CD4-positive, alpha-beta T cell treated with Interferon alpha-2 for 1 hour (primary cell): ENCODE results near the gene GPR183.

Source experiments
- DNase-seq, 2 donors: peaks; one replicate each; pipeline ENCODE4 v3.0.0-alpha.2; 2020 to 2022

The GPR183 gene

DNA sequence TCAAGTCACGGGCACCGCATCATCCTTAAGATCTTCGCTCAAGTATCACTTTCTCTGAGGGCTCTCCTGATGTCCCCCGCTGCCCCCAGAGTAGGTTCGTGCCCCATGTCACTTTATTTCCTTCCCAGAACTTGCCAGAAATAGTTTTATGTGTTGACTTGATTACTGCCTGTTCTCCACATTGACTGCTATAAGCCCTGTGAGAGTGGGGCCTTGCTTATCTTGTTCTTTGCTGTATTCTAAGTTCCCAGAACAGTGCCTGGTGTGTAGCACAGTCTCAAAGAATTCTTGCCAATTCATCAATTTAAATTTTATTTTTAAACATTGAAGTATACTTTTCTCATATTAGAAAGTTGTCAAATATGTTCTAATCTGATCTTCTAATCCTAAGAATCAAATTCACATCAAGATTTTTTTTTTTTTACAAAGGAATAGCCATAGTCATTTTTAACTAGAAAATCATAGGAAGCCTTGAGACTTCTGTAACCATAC lies 32.1 kb upstream of the GPR183 start:
- DNase-seq = no peak

- no peak for DNase-seq
These were observed 28.4 kb upstream of the GPR183 start for GRCh38 chr13:99335603-99336002.

GRCh38 chr13:99335087-99335486 lies 27.9 kb upstream of the GPR183 start:
- DNase-seq = no peak

DNA sequence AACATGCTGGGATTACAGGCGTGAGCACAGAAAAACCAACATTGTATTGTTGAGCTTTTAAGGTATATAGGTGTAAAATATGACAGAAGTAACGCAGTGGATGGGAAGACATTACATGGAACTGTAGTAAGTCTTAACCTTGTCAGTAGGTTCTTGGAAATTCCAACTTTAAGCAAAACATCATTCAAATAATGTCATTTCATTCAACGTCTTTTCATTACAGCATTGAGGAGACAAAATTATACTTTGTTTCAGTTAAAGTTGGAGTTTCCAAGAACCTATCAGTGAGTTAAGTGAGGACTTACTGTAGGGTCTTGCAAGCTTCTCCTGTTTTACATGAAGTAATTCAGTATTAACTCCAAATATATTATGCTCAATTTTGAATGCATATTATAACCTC lies 27.0 kb upstream of the GPR183 start:
- no peak for DNase-seq

DNA sequence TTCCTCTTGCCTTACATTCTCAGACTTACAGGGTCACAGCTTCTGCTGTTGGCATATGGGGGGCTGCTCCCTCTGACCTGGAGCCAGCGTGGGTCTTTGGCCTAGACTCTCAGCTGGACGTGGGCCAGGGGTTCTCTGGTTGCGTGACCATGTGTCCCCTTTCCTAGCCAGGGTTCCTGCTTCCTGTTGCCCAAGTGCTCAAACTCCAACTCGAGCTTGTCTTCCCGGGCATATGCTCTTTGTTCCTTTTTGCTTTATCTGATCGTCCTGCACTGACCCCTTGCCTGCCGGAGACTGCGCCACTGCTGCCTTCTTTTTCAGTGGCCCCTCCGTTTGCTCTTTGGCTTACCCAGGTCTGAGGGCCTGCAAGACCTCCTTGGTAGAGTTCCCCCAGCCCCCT lies 25.3 kb upstream of the GPR183 start:
- no peak for DNase-seq

GRCh38 chr13:99331881-99332293 lies 24.7 kb upstream of the GPR183 start:
- DNase-seq = no peak

- no peak for DNase-seq
These were observed 23.7 kb upstream of the GPR183 start for GRCh38 chr13:99330942-99331341.

- no peak for DNase-seq
These were observed 22.3 kb upstream of the GPR183 start for GRCh38 chr13:99329477-99329876.

- no peak for DNase-seq
These were observed 20.6 kb upstream of the GPR183 start for GRCh38 chr13:99327761-99328160.

- no peak for DNase-seq
These were observed 19.9 kb upstream of the GPR183 start for GRCh38 chr13:99327126-99327525.

- no peak for DNase-seq
These were observed 18.8 kb upstream of the GPR183 start for GRCh38 chr13:99326012-99326411.

GRCh38 chr13:99323488-99323887 lies 16.3 kb upstream of the GPR183 start:
- DNase-seq = no peak

DNA sequence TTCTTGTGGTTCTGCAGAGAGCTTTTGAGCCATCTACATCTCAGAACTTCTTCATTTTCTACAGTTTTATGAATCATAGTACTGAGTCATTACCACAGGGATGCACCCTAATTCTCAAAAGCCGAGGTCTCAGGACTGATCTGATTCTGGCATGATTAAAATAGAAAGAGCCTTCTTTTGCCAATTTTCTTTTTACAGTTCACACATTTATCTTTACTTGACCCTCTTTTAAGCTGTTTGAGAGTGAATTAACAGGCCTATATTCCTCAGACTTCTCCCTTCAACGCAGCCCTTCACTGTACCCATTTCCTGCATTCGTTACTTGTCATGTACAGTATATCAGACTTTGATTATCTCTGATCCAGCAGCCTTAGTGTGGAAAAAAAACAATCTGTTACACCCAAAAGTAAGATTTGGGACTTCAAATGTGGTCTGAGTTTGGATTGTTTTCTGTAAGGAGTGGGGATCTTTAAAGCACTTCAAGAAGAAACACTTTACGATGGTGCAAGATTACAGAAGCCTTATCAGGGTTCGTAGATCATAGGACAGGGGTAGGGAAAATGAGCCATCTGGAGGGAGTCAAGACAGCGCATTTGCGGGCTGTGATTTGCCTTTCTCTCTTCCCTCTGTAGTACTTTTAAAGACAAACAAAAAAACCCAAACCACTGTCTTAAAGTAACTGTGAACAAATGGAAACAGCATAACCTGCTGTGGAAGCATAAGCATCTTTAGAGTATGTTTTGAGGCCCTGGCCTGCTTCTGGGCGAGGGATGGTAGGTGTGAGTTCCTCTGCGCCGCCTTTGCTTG lies 15.3 kb upstream of the GPR183 start:
- DNase-seq = peak in 1 of 2 donors; percentile 67

DNA sequence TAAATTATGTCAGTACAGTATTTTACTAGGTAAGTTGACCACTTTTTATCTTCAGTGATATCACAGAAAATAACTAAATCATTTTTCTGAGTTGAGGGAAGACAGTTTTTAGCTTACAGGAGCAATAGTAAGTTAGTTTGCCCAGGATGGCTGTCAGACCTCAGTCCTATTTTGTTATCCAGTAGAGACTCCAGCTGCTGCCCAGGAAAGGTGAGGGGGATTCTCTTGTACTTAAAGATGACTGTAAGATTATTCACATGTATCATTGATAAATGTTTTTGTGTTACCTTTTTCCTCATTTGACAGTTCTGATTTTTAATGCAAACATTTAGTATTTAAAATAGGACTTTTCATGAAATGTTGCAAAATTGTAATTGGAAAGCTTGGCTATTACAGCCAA lies 14.5 kb upstream of the GPR183 start:
- no peak for DNase-seq

GRCh38 chr13:99320693-99321481 lies 13.7 kb upstream of the GPR183 start:
- DNase-seq = peak; percentile 44 to 85

DNA sequence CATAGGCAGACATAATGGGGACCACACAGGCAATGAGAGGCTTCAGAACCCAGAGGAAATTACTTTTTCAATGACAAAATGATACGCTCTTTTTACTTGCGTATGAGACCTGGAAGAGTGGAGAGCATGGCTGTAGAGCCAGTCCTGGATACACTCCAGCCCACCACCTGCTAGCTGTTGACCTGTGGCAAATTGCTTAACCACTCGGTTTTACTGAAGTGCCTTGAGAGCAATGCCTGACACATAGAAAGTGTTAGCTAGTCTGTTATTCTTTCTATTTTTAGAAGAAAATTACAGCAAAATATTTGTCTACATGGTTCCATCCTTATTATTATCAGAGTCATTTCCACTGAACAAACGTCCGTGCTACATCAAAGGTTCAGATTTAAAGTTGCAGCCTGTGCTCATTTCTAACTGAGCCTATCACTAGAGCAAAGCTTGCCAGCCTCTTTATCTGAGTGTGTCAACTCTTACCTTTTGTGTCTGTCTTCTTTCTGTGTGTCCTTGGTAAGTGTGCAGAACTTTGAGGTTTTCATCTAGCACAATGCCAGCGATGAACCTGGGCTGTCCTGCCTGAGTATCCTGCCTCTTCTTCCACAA lies 9.6 kb upstream of the GPR183 start:
- DNase-seq = no peak

- no peak for DNase-seq
These were observed 9.0 kb upstream of the GPR183 start for GRCh38 chr13:99316224-99316623.

- no peak for DNase-seq
These were observed 8.0 kb upstream of the GPR183 start for GRCh38 chr13:99315186-99315585.

DNA sequence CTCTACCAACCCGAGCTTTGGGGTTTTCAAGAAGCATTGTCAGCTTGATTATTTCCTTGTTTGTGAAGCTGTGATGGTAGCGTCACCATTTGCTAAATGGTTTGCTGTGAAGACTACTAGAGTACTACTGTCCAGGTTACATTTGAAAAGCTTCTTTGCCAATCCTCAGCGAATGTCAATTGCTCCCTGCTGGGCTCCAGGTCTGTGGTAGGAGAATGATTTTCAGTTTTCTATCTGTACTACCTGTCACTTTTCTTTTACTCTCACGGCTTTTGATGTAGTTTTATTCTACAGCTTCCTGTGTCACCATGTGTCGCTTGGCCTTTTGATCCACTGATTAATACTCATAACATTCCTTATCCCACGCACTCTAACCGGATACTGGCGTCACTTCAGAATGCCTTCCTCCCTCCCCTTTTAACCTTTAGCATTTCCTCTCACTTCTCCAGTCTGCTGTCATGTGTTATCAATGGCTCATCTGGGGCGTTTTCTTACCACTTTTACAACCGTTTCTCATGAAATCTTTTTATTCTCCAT lies 7.5 kb upstream of the GPR183 start:
- DNase-seq = peak; percentile 60 to 85

- DNase-seq = no peak
These were observed 6.7 kb upstream of the GPR183 start for GRCh38 chr13:99313941-99314340.

GRCh38 chr13:99313501-99313900 lies 6.3 kb upstream of the GPR183 start:
- no peak for DNase-seq

DNA sequence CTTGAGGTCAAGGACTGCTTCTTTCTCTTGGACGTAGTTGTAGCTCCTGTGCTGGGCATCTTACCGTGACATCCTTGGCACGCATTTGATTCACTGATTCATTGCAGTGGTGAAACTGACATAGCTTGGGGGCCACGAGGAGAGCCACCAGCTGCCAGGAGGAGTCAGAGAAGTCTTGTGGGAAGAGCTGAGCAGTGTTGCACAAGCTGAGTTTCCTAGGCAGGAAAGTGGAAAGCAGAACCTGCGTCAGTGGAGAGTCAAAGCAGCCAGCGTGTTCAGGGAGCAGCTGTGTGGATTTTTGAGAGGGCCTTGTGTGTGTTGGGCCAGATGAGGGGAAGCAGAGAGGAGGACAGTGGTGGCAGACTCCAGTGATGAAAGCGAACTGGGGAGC lies 5.3 kb upstream of the GPR183 start:
- peak in 1 of 2 donors; percentile 79 for DNase-seq

DNA sequence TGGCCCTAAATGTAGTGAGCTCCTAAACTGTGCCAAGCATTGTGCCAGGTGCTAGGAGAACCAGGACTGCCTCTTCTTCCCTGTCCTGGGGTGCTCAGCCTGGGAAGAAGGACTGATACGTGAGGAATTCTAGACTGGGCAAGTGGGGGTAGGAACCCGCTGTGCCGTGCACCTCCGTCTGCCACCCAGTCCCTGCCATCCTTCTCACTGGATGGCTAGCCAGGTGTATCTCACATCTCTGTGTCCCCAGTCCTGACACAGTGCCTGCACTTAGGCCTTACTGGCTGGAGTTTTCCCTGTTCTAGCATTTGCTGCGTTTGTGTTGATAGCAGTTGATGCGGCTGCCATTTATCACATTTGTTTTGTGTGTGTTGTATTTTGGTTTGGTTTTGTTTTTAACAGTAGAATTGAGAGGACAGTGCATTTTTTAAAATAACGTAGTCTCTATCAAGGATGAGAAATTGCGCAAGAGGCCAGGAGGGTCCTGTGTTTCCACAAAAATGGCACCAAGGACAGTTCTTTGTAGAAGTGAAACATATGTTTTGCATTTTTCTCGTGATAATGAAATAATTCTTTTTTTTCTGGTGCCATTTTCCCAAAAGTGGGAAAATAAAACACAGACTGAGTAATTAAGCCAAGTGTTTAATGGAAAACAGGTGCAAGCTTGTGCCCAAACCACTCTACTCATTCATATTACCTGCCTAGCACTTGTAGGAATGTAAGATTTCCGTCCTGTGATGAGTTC lies 4.7 kb upstream of the GPR183 start:
- DNase-seq = no peak
